GM04503 (cell line): ENCODE data around the gene EXOC6.
"Not testable (repeated sequence)": the region's sequence is repeated elsewhere in the genome, so short reads cannot be mapped to it uniquely, and the experiment has no call there.

Experiments
- DNase-seq: peaks from one replicate; pipeline ENCODE4 v3.0.0-alpha.2; 2012; ENCODE audit warnings: low read depth

EXOC6 gene

DNA sequence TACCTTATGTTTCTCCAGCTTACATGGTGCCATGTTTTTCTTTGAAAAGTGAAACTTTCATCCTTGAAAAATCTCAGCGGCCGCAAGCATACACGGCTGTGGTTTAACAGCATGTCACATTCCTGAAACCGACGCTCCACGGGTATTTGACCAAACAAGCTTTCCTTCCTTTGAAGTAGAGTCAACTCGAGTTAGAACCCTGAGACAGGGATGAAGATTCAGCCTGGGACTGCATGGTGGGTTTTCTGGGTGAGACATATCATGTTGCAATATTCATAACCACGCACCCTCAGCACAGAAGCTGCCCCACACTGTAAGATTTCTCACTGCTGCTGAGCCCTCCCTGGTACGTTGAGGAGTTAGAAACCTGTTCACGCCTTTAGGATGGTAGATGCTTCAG is 233.5 kb downstream of the EXOC6 start:
- no peak for DNase-seq

DNA sequence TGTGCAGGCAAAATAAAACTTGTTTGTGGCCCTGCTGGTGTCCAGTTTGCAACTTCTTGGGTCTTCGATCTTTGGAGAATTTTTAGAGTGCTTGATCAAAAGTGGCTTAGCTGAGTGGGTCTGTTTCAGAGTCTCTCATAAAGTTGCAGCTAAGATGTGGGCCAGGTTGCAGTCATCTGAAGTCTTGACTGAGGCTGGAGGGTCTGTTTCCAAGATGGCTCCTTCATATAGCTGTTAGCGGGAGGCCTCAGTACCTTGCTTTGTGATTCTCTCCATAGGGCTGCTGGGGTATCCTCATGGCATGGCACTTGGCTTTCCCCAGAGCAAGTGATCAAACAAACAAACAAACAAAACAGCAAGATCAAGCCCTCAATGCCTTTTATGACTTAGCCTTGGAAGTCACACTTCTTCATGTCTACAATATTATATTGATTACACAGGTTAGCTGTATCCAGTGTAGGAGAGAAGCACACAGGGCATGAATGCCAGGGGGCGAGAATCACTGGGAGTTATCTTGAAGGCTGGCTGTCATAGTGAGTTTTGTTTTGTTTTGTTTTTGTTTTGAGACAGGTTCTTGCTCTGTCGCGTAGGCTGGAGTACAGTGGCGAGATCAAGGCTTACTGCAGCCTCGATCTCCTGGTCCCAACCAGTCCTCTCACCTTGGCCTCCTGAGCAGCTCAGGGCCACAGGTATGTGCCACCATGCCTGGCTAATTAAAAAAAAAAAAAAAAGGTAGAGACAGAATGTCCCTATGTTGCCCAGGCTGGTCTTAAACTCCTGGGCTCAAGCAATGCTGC is 235.6 kb downstream of the EXOC6 start:
- DNase-seq, result no peak

- DNase-seq, result no peak
Measured at GRCh38 chr10:93085272-93085859, 237.0 kb downstream of the EXOC6 start.

- DNase-seq, result no peak
Measured at GRCh38 chr10:93086289-93086688, 238.0 kb downstream of the EXOC6 start.

DNA sequence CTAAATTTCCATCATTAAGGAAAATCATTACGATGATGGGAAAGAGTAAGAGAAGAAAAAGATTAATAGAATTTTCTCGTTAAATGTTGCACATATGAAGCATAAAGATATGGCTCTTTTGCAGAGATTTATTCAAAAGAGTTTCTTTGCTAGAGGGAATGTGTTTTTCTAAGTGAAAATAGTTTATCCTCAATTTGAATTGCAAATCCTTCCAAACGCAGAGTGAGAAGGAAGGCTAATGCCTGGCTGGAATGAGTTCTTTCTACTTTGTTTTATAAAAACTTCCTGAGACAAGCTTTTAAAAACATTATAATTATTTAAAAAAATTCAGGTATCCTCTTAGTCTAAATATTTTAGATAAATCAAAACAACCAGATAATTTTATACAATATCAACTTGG is 239.5 kb downstream of the EXOC6 start:
- DNase-seq, result no peak

DNA sequence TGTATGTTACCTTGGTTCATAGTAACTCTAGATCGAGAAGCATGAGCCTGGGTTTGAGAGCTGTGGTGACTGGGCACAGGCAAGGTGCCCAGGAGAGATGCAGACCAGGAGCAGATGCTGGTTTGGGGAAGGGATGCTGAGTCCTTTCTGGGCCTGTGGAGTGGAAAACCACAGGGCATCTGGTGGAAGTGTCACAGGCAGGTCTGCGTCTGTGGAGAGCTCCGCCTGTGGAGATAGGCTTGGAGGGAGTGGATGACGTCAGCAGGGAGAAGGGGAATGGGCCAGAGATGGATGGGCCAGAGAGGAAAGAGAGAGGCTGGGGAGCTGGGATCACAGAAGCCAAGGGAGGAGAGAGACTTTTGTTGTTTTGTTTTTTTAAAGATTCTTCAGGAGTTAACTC is 240.1 kb downstream of the EXOC6 start:
- DNase-seq, result no peak

- DNase-seq, result no peak
Measured at GRCh38 chr10:93090619-93091018, 242.3 kb downstream of the EXOC6 start.

DNA sequence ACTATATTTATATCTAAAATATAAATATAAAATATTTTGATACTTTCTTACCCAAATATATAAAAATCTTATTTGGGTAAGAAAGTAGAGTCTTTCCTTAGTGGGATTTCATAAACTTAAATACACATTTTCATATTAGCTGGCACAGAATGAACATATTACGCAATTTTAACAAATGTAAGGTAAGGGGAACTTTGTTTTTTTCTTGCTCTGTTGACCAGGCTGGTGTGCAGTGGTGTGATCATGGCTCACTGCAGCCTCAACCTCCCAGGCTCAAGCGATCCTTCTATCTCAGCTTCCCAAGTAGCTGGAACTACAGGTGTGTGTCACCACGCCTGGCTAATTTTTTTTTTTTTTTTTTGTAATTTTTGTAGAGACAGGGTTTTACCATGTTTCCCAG is 243.6 kb downstream of the EXOC6 start:
- no peak for DNase-seq

- DNase-seq, result no peak
Measured at GRCh38 chr10:93095225-93095624, 246.9 kb downstream of the EXOC6 start.

DNA sequence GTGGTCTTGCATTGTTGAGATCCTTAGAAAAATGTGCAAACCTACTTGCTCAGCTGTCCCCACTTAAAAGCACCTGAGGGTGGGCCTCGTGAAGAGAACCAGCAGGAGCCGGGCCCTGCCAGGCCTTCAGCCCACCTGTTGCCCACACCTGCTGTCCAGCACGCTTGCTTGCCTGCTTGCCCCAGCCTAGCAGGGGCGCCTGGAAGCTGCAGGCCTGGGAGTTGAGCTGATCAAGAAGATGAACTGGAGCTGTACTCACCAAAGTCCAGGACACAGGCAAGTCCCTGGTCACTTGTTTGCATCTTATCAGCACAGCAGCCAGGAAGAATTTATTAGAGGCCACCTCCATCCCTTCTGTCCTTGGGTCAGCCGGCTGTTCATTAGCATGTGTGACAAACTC is 248.6 kb downstream of the EXOC6 start:
- DNase-seq, result no peak

GRCh38 chr10:93097386-93097785 is 249.1 kb downstream of the EXOC6 start:
- no peak for DNase-seq

DNA sequence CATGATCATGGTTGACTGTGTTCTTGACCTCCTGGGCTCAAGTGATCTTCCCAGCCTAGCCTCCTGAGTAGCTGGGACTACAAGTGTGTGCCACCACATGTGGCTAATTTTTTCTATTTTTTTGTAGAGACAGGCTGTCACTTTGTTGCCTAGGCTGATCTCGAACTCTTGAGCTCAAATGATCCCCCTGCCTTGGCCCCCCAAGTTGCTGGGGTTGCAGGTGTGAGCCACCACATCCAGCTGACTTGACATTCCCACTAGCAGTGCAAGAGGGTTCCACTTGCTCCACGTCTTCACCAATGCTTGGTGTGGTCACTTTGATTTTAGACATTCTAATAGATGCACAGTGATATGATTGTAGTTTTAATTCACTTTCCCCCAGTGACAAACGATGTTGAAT is 250.5 kb downstream of the EXOC6 start:
- no peak for DNase-seq

DNA sequence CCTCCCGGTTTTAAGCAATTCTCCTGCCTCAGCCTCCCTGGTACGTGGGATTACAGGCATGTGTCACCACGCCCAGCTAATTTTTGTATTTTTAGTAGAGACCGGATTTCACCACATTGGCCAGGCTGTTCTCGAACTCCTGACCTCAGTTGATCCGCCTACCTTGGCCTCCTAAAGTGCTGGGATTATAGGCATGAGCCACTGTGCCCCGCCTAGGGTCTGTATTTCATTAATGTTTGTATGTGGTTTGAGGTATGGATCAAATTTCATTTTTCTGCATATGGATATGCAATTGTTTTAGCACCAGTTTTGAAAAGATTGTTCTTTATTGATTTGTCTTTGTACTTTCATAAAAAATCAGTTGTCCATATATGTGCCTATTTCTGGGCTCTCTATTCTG is 251.3 kb downstream of the EXOC6 start:
- DNase-seq, result no peak

DNA sequence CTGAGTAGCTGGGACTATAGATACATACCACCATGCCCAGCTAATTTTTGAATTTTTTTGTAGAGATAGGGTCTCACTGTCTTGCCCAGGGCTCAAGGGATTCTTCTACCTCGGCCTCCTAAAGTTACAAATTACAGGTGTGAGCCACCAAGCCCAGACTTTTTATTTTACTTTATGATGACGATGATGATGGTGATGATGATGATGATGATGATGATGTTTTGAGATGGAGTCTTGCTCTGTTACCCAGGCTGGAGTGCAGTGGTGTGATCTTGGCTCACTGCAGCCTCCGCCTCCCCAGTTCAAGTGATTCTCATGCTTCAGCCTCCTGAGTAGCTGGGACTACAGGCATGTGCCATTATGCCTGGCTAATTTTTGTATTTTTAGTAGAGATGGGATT is 252.8 kb downstream of the EXOC6 start:
- not testable (repeated sequence) for DNase-seq

DNA sequence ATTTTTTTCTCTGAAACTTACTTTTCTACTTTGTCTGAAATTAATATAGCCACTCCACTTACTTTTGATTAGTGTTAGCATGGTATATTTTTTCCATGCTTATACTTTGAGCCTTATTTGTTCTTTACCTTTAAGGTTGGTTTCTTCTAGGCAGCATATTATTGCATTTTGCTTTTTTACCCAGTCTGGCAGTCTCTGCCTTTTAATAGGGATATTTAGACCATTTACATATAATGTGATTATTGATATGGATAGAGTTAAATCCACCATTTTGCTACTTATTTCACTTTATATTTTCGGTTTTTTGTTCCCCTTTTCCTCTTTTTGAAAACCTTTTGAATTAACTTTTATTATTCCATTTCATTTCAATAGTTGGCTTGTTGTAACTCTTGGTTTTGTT is 255.6 kb downstream of the EXOC6 start:
- DNase-seq, result no peak

DNA sequence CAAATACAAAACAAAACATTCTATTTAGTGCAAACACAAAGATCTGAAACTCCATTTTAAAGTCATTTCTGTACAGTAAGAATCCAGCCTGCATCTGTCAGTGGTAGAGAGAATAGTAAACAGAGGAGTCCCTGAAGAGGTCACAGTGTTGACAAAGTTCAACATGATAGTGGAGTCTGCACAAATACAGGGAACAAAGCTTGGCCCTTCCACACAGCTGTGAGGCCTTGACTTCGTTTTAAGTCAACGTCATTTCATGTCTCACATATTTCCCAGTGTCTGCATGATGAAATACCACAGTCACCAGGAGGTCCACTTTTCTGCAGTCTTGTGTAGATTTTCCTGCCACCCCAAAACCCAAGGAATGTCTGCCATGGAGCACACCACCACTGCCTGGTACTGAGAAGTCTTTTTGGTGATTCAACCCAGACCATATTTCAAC is 258.3 kb downstream of the EXOC6 start:
- DNase-seq, result peak; percentile 4
